ENCODE results near the gene RGS5. TPM values are rescaled to one million over a fixed set of nuclear protein-coding genes. Genes with fewer than 3 reads are reported as not detected.

RGS5 gene
- total RNA-seq, 6 experiments from 2014 or later: 3.2 to 7.8 (median 4.6) TPM

DNA sequence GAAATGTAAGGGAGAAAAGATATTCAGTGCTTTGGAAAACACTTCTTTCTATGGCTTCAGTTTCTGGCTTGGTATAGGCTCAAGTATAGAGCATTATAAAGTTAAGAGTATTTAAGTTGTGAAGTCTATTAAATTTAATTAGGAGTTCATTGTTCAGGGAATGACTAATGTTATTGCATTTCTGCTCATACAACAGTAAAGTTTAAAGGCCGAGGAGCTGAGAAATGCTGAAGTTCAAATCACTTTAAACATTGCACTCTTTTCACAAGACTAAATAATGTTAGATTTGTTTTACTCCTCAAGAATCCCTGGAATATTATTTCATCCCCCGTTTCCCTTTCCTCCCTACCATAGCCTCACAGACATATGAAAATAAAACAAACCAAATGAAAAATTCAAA, 30.1 kb downstream of the RGS5 start:
- peaks cover 2% of the 10 kb centered on the region; the same call in 1 of the 2 replicates for H3K27me3 Mint-ChIP-seq (ENCODE audit: insufficient read depth)
- H3K4me3 Mint-ChIP-seq: peak overlapping the region; percentile 71
- H3K4me1 Mint-ChIP-seq (ENCODE audit: low read depth): peaks cover 78% of the 10 kb centered on the region
- H3K9me3 Mint-ChIP-seq: no peaks in the 10 kb centered on the region
- no peaks in the 10 kb centered on the region for H3K36me3 Mint-ChIP-seq (ENCODE audit: low read depth)
- no peak for TF ChIP-seq CTCF (IDR thresholded peaks at IDR 0.05)
- H3K27ac Mint-ChIP-seq: peak overlapping the region; percentile 83
- DNase-seq: no peak

GRCh38 chr1:163171826-163172225, 30.9 kb downstream of the RGS5 start:
- Mint-ChIP-seq H3K4me1 (ENCODE audit: low read depth) (peaks cover 86% of the 10 kb centered on the region), H3K9me3 (no peaks in the 10 kb centered on the region), H3K27me3 (ENCODE audit: insufficient read depth) (peaks cover 2% of the 10 kb centered on the region; the same call in 1 of the 2 replicates), H3K4me3 (peak overlapping the region; percentile 60; the same call in 1 of the 2 replicates), H3K36me3 (ENCODE audit: low read depth) (no peaks in the 10 kb centered on the region), H3K27ac (peak overlapping the region; percentile 83)
- no peak for DNase-seq
- no peak for TF ChIP-seq CTCF (IDR thresholded peaks at IDR 0.05)

DNA sequence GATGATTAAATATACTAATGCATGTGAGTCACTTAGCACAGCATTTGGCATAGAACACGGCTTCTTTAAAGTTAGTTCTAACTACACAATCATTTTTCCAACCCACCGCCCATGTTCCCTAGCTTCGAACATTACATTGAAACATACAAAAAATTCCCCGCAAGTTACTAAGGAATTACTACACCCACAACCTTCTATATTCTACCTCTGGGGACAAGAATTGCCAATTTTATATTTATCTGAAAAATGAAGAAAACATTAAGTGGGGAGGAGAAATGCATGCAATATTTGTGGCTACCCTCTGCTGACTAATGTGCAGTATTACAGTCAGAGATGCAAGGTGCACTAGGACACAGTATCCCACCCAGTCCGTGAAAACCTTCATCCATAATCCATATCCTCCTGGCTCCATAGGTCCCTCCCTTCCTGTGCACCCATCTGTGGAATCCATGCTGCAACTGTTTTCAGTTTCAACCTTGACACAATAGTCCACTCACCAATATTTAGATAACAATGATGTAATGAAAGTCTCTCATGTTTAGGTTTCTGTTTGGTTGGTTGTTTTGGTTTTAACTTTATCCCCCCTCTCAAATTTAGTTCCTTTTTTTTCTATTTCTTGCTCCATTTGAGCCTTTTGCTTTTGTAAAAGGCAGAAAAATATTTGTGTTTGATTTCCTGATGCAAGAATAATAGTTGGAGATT, 31.6 kb downstream of the RGS5 start:
- Mint-ChIP-seq H3K9me3 (no peaks in the 10 kb centered on the region), H3K27me3 (ENCODE audit: insufficient read depth) (peaks cover 2% of the 10 kb centered on the region; the same call in 1 of the 2 replicates), H3K36me3 (ENCODE audit: low read depth) (no peaks in the 10 kb centered on the region), H3K27ac (peak overlapping the region; percentile 83), H3K4me3 (peak overlapping the region; percentile 60), H3K4me1 (ENCODE audit: low read depth) (peaks cover 93% of the 10 kb centered on the region)
- DNase-seq: peak; percentile 33
- TF ChIP-seq CTCF (IDR thresholded peaks at IDR 0.05): peak; percentile 78

DNA sequence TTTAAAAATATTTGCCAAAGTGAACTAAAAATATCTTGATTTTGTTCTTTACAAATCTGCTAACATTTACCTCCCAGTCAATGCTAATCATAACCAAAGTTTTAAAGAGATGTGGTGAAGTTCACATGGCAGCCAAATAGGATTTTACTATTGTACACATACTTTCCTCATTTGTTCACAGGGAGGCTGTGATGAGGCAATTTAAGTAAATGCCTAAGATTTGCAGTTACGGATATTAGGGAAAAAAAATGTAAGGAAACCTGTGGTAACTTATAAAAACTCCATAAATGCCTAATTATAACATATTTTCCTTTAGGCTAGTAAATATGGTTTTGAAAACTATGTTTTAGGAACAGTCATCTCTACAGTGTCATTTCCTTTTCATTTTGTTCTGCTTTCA, 32.4 kb downstream of the RGS5 start:
- no peak for TF ChIP-seq CTCF (IDR thresholded peaks at IDR 0.05)
- no peaks in the 10 kb centered on the region for H3K36me3 Mint-ChIP-seq (ENCODE audit: low read depth)
- H3K4me1 Mint-ChIP-seq (ENCODE audit: low read depth): peaks cover 94% of the 10 kb centered on the region
- H3K4me3 Mint-ChIP-seq: peak overlapping the region; percentile 60; the same call in 1 of the 2 replicates
- peak overlapping the region; percentile 83 for H3K27ac Mint-ChIP-seq
- DNase-seq: no peak
- H3K27me3 Mint-ChIP-seq (ENCODE audit: insufficient read depth): peaks cover 2% of the 10 kb centered on the region; the same call in 1 of the 2 replicates
- H3K9me3 Mint-ChIP-seq: no peaks in the 10 kb centered on the region

GRCh38 chr1:163169553-163169952, 33.2 kb downstream of the RGS5 start:
- H3K9me3 Mint-ChIP-seq: no peaks in the 10 kb centered on the region
- H3K4me1 Mint-ChIP-seq (ENCODE audit: low read depth): peaks cover 94% of the 10 kb centered on the region
- 0 out of 2 replicates have a peak overlapping the region, but pooled peaks have one; percentile 83 for H3K27ac Mint-ChIP-seq
- H3K36me3 Mint-ChIP-seq (ENCODE audit: low read depth): no peaks in the 10 kb centered on the region
- no peak overlapping the region; the same call in 1 of the 2 replicates for H3K4me3 Mint-ChIP-seq
- no peak for DNase-seq
- no peak for TF ChIP-seq CTCF (IDR thresholded peaks at IDR 0.05)
- H3K27me3 Mint-ChIP-seq (ENCODE audit: insufficient read depth): peaks cover 2% of the 10 kb centered on the region; the same call in 1 of the 2 replicates
